WTC11 (cell line): Measurements from ENCODE around the gene KCNQ4. TPM values are rescaled to one million over a fixed set of nuclear protein-coding genes. Genes with fewer than 3 reads are reported as not detected.

Experiments
- ATAC-seq: fragments of 200-7000 bp; cut with Tn5 transposase; 2 replicates; pipeline ENCODE4 v1.10.0; 2021; ENCODE audit warnings: mild to moderate bottlenecking, moderate library complexity
- CTCF ChIA-PET: fragments of 300-600 bp; sonication (Branson Sonifier 250); formaldehyde crosslinking; loops from one replicate; lab custom pipeline; 2021; ENCODE audit warnings: antibody characterized with exemption; lab: Charles Lee
- POLR2A ChIA-PET: fragments of 350-600 bp; sonication (Branson Sonifier 250); formaldehyde crosslinking; loops from one replicate; lab custom pipeline; 2021; ENCODE audit warnings: antibody characterized with exemption; lab: Charles Lee
- DNase-seq: peaks from one replicate; pipeline ENCODE4 v3.0.0; 2021; ENCODE audit warnings: low spot score
- H3K27ac Mint-ChIP-seq: 2 replicates; pipeline ENCODE4 v1.8.0; 2021; ENCODE audit warnings: mixed read lengths
- H3K27me3 Mint-ChIP-seq: 2 replicates; pipeline ENCODE4 v1.8.0; 2021; ENCODE audit warnings: low read depth, mild to moderate bottlenecking, moderate library complexity, mixed read lengths
- H3K36me3 Mint-ChIP-seq: 2 replicates; pipeline ENCODE4 v1.8.0; 2021; ENCODE audit warnings: mixed read lengths
- H3K4me1 Mint-ChIP-seq: 2 replicates; pipeline ENCODE4 v1.8.0; 2022; ENCODE audit warnings: mixed read lengths
- H3K4me3 Mint-ChIP-seq: 2 replicates; pipeline ENCODE4 v1.8.0; 2021; ENCODE audit warnings: mild to moderate bottlenecking, moderate library complexity, mixed read lengths
- H3K9me3 Mint-ChIP-seq: 2 replicates; pipeline ENCODE4 v1.8.0; 2021; ENCODE audit warnings: mixed read lengths
- ATF3 ChIP-seq: sonication (generic); formaldehyde crosslinking; conservative IDR thresholded peaks from 2 replicates; pipeline ENCODE4 v1.8.1; 2022; ENCODE audit warnings: mild to moderate bottlenecking, missing genetic modification reagents
- CREM ChIP-seq: sonication (generic); formaldehyde crosslinking; IDR thresholded peaks from 2 replicates; pipeline ENCODE4 v1.8.1; 2022; ENCODE audit warnings: mild to moderate bottlenecking, missing genetic modification reagents, moderate library complexity
- E2F4 ChIP-seq: sonication (generic); formaldehyde crosslinking; IDR thresholded peaks from 2 replicates; pipeline ENCODE4 v1.8.1; 2022; ENCODE audit warnings: low read depth, mild to moderate bottlenecking, moderate library complexity, missing genetic modification reagents, borderline replicate concordance
- ERG ChIP-seq: fragments of 250-450 bp; sonication (Bioruptor Pico); IDR thresholded peaks from 2 replicates; pipeline ENCODE4 v1.8.0; 2021; ENCODE audit warnings: mild to moderate bottlenecking
- HMGXB4 ChIP-seq: sonication (generic); formaldehyde crosslinking; IDR thresholded peaks from 2 replicates; pipeline ENCODE4 v1.8.1; 2023; ENCODE audit warnings: mild to moderate bottlenecking, moderate library complexity, missing genetic modification reagents
- MXD4 ChIP-seq: fragments of 250-450 bp; sonication (Bioruptor Pico); IDR thresholded peaks from 2 replicates; pipeline ENCODE4 v1.8.0; 2021; ENCODE audit warnings: mild to moderate bottlenecking, moderate library complexity, borderline replicate concordance
- TCF7 ChIP-seq: sonication (generic); formaldehyde crosslinking; IDR thresholded peaks from 2 replicates; pipeline ENCODE4 v1.8.0; 2022; ENCODE audit warnings: mild to moderate bottlenecking, low read depth, missing genetic modification reagents, moderate library complexity
- TEAD4 ChIP-seq: sonication (generic); formaldehyde crosslinking; IDR thresholded peaks from 2 replicates; pipeline ENCODE4 v1.8.0; 2022; ENCODE audit warnings: mild to moderate bottlenecking, missing genetic modification reagents
- ZNF219 ChIP-seq: sonication (generic); formaldehyde crosslinking; IDR thresholded peaks from 2 replicates; pipeline ENCODE4 v1.8.0; 2023; ENCODE audit warnings: missing genetic modification reagents, mild to moderate bottlenecking, borderline replicate concordance
- ZNF396 ChIP-seq: fragments of 250-450 bp; sonication (Bioruptor Pico); IDR thresholded peaks from 2 replicates; pipeline ENCODE4 v1.8.0; 2021; ENCODE audit warnings: mild to moderate bottlenecking, moderate library complexity, borderline replicate concordance
- ZNF425 ChIP-seq: fragments of 250-450 bp; sonication (Bioruptor Pico); conservative IDR thresholded peaks from 2 replicates; pipeline ENCODE4 v1.9.0; 2021; ENCODE audit warnings: mild to moderate bottlenecking
- ZSCAN18 ChIP-seq: fragments of 250-450 bp; sonication (Bioruptor Pico); IDR thresholded peaks from 2 replicates; pipeline ENCODE4 v2.1.2; 2022; ENCODE audit warnings: mild to moderate bottlenecking, moderate library complexity
- total RNA-seq: library from RNA; stranded (reverse); gene quantifications from 3 replicates; pipeline ENCODE4 v1.2.3, GENCODE V29; 2021

Gene KCNQ4
- total RNA-seq, 1 experiment from 2014 or later = 4.0 TPM

GRCh38 chr1:40842691-40843090, 59.1 kb downstream of the KCNQ4 start:
- peaks cover 3% of the 10 kb centered on the region; the same call in 1 of the 2 replicates for H3K36me3 Mint-ChIP-seq
- ATAC-seq = no peak
- DNase-seq = no peak
- H3K4me3 Mint-ChIP-seq = no peak overlapping the region
- TF ChIP-seq TEAD4 (CRISPR knock-in tag) (no peak), MXD4 (CRISPR knock-in tag) (no peak), ZNF396 (CRISPR knock-in tag) (no peak)
- CTCF ChIA-PET = no interaction called here
- no peak overlapping the region for H3K27ac Mint-ChIP-seq
- peaks cover 11% of the 10 kb centered on the region for H3K9me3 Mint-ChIP-seq
- peaks cover 4% of the 10 kb centered on the region; the same call in 1 of the 2 replicates for H3K4me1 Mint-ChIP-seq
- no peaks in the 10 kb centered on the region for H3K27me3 Mint-ChIP-seq
- POLR2A ChIA-PET = no interaction called here

GRCh38 chr1:40844079-40844478, 60.5 kb downstream of the KCNQ4 start:
- CTCF ChIA-PET = no interaction called here
- Mint-ChIP-seq H3K27ac (no peak overlapping the region), H3K36me3 (peaks cover 3% of the 10 kb centered on the region; the same call in 1 of the 2 replicates), H3K4me3 (no peak overlapping the region), H3K27me3 (no peaks in the 10 kb centered on the region), H3K9me3 (peaks cover 11% of the 10 kb centered on the region), H3K4me1 (peaks cover 8% of the 10 kb centered on the region)
- DNase-seq (no peak), ATAC-seq (no peak)
- POLR2A ChIA-PET = no interaction called here
- TF ChIP-seq ERG (no peak), CREM (CRISPR knock-in tag) (no peak)

- H3K4me3 Mint-ChIP-seq = no peak overlapping the region
- 0 out of 2 replicates have a peak overlapping the region, but pooled peaks have one; percentile 46 for H3K27ac Mint-ChIP-seq
- no peaks in the 10 kb centered on the region for H3K27me3 Mint-ChIP-seq
- peaks cover 3% of the 10 kb centered on the region; the same call in 1 of the 2 replicates for H3K36me3 Mint-ChIP-seq
- ATAC-seq = no peak
- TF ChIP-seq ZSCAN18 (CRISPR knock-in tag) (no peak), E2F4 (CRISPR knock-in tag) (no peak), ATF3 (CRISPR knock-in tag) (no peak), ZNF425 (CRISPR knock-in tag) (no peak), CREM (CRISPR knock-in tag) (no peak), HMGXB4 (no peak), TCF7 (CRISPR knock-in tag) (no peak), ZNF219 (CRISPR knock-in tag) (no peak)
- TF ChIP-seq, all 79 proteins: peak for 0
- Mint-ChIP-seq H3K9me3 (peaks cover 11% of the 10 kb centered on the region), H3K4me1 (peaks cover 10% of the 10 kb centered on the region)
- POLR2A ChIA-PET = no interaction called here
- CTCF ChIA-PET = interaction anchor here (0.7 to 1.2 kb wide), 3 partner anchors 17 to 200 kb away, joined by 3 to 4 read pairs (median 3); partner anchors contain the start of gene CITED4
- no peak for DNase-seq
Measured at GRCh38 chr1:40844887-40845878, 61.6 kb downstream of the KCNQ4 start.
